HepG2 (cell line): ENCODE results near the gene ABL2.

Experiments used
- ATF3 ChIP-seq: sonication (generic); formaldehyde crosslinking; IDR thresholded peaks from 2 replicates; pipeline ENCODE4 v1.4.0; 2020; ENCODE audit warnings: missing genetic modification reagents
- CTCF ChIP-seq: sonication (generic); formaldehyde crosslinking; IDR thresholded peaks from 2 replicates; pipeline ENCODE4 v1.5.0; 2020; ENCODE audit warnings: mild to moderate bottlenecking, missing genetic modification reagents, moderate library complexity
- EP300 ChIP-seq, 3 experiments: sonication (generic) in 1 of 3; formaldehyde crosslinking in 1 of 3; IDR thresholded peaks; 2 replicates each; pipeline versions ENCODE4 v1.5.1 to v1.6.1; 2011 to 2020; ENCODE audit warnings: low read depth in 2 of 3, low read length in 2 of 3, borderline replicate concordance in 1 of 3, improper control_type of control experiment in 1 of 3, mild to moderate bottlenecking in 1 of 3, missing genetic modification reagents in 1 of 3, moderate library complexity in 1 of 3
- ETV5 ChIP-seq: IDR thresholded peaks from 2 replicates; pipeline ENCODE4 v1.6.1; 2018; ENCODE audit warnings: missing biosample characterization, missing genetic modification reagents, inconsistent platforms, borderline replicate concordance
- EZH2 ChIP-seq: conservative IDR thresholded peaks from 2 replicates; pipeline ENCODE4 v1.6.1; 2012; ENCODE audit warnings: mild to moderate bottlenecking, low read depth, low read length, moderate library complexity
- GLI4 ChIP-seq: sonication (generic); formaldehyde crosslinking; IDR thresholded peaks from 2 replicates; pipeline ENCODE4 v1.5.1; 2020; ENCODE audit warnings: missing genetic modification reagents, mild to moderate bottlenecking, moderate library complexity, borderline replicate concordance
- HDAC2 ChIP-seq: sonication (generic); formaldehyde crosslinking; IDR thresholded peaks from 2 replicates; pipeline ENCODE4 v1.4.0; 2020; ENCODE audit warnings: missing genetic modification reagents
- POLR2A ChIP-seq, 2 experiments: IDR thresholded peaks; 2 replicates each; pipeline ENCODE4 v1.6.1; 2011; ENCODE audit warnings: low read depth in 2 of 2, low read length in 2 of 2, mild to moderate bottlenecking in 1 of 2, moderate library complexity in 1 of 2; ENCODE audit not compliant: insufficient read depth in 1 of 2
- RORA ChIP-seq: sonication (generic); formaldehyde crosslinking; IDR thresholded peaks from 2 replicates; pipeline ENCODE4 v1.5.0; 2020; ENCODE audit warnings: mild to moderate bottlenecking, missing genetic modification reagents, moderate library complexity
- ZFAT ChIP-seq: sonication (generic); formaldehyde crosslinking; conservative IDR thresholded peaks from 2 replicates; pipeline ENCODE4 v1.8.1; 2023; ENCODE audit warnings: missing genetic modification reagents, inconsistent platforms
- ZNF703 ChIP-seq: sonication (generic); formaldehyde crosslinking; IDR thresholded peaks from 2 replicates; pipeline ENCODE4 v1.5.1; 2020; ENCODE audit warnings: missing genetic modification reagents, mild to moderate bottlenecking, moderate library complexity, borderline replicate concordance
- TF ChIP-seq, protein P1 (sequence below): sonication (generic); formaldehyde crosslinking; conservative IDR thresholded peaks from 2 replicates; pipeline ENCODE4 v1.8.1; 2023; ENCODE audit warnings: missing genetic modification reagents
- TF ChIP-seq, protein P2 (sequence below): sonication (generic); formaldehyde crosslinking; IDR thresholded peaks from 2 replicates; pipeline ENCODE4 v1.8.1; 2022; ENCODE audit warnings: mild to moderate bottlenecking, missing genetic modification reagents
- TF ChIP-seq, protein P3 (sequence below), 2 experiments: IDR thresholded peaks; 2 replicates each; pipeline ENCODE4 v1.6.1; 2011 to 2012; ENCODE audit warnings: low read length in 2 of 2, borderline replicate concordance in 1 of 2, low read depth in 1 of 2, mild to moderate bottlenecking in 1 of 2, moderate library complexity in 1 of 2

DNA sequence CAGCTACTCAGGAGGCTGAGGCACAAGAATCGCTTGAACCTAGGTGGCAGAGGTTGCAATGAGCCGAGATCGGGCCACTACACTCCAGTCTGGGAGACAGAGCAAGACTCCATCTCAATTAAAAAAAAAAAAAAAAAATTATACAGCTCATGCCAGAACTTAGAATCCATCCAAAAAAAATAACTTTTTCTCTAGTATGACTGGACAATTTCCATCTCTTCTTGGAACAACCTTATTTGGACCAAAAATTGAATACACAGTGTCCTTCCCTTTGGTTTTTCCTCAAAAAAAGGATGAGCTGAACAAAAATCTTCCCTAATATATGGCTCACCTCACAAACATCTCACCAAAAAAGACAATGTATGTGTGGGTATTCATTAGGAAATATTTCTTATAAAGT is 73.9 kb downstream of the ABL2 start:
- TF ChIP-seq ATF3 (CRISPR knock-in tag) (no peak), POLR2A (IDR thresholded peaks at IDR 0.05; ENCODE audit: insufficient read depth in 1 of 2, low read depth in 2 of 2, low read length in 2 of 2) (no peak), HDAC2 (CRISPR knock-in tag) (no peak), CTCF (CRISPR knock-in tag) (no peak), RORA (no peak), EP300 (IDR thresholded peaks at IDR 0.05; ENCODE audit: low read depth in 2 of 2, low read length in 2 of 2) (no peak), EP300 (CRISPR knock-in tag; IDR thresholded peaks at IDR 0.05; ENCODE audit: borderline replicate concordance) (no peak), ETV5 (CRISPR knock-in tag) (no peak), ZFAT (no peak), ZNF703 (CRISPR knock-in tag) (no peak), EZH2 (no peak), GLI4 (CRISPR knock-in tag) (no peak)
- TF ChIP-seq, protein P1, sequence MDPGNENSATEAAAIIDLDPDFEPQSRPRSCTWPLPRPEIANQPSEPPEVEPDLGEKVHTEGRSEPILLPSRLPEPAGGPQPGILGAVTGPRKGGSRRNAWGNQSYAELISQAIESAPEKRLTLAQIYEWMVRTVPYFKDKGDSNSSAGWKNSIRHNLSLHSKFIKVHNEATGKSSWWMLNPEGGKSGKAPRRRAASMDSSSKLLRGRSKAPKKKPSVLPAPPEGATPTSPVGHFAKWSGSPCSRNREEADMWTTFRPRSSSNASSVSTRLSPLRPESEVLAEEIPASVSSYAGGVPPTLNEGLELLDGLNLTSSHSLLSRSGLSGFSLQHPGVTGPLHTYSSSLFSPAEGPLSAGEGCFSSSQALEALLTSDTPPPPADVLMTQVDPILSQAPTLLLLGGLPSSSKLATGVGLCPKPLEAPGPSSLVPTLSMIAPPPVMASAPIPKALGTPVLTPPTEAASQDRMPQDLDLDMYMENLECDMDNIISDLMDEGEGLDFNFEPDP (CRISPR knock-in tag) = no peak
- TF ChIP-seq, protein P2, sequence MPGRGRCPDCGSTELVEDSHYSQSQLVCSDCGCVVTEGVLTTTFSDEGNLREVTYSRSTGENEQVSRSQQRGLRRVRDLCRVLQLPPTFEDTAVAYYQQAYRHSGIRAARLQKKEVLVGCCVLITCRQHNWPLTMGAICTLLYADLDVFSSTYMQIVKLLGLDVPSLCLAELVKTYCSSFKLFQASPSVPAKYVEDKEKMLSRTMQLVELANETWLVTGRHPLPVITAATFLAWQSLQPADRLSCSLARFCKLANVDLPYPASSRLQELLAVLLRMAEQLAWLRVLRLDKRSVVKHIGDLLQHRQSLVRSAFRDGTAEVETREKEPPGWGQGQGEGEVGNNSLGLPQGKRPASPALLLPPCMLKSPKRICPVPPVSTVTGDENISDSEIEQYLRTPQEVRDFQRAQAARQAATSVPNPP = no peak
- TF ChIP-seq, protein P3, sequence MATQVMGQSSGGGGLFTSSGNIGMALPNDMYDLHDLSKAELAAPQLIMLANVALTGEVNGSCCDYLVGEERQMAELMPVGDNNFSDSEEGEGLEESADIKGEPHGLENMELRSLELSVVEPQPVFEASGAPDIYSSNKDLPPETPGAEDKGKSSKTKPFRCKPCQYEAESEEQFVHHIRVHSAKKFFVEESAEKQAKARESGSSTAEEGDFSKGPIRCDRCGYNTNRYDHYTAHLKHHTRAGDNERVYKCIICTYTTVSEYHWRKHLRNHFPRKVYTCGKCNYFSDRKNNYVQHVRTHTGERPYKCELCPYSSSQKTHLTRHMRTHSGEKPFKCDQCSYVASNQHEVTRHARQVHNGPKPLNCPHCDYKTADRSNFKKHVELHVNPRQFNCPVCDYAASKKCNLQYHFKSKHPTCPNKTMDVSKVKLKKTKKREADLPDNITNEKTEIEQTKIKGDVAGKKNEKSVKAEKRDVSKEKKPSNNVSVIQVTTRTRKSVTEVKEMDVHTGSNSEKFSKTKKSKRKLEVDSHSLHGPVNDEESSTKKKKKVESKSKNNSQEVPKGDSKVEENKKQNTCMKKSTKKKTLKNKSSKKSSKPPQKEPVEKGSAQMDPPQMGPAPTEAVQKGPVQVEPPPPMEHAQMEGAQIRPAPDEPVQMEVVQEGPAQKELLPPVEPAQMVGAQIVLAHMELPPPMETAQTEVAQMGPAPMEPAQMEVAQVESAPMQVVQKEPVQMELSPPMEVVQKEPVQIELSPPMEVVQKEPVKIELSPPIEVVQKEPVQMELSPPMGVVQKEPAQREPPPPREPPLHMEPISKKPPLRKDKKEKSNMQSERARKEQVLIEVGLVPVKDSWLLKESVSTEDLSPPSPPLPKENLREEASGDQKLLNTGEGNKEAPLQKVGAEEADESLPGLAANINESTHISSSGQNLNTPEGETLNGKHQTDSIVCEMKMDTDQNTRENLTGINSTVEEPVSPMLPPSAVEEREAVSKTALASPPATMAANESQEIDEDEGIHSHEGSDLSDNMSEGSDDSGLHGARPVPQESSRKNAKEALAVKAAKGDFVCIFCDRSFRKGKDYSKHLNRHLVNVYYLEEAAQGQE (IDR thresholded peaks at IDR 0.05; ENCODE audit: borderline replicate concordance in 1 of 2, low read depth in 1 of 2, low read length in 2 of 2) = no peak
